ENCODE measurements around the gene HERC6. TPM values are rescaled to one million over a fixed set of nuclear protein-coding genes. Genes with fewer than 3 reads are reported as not detected.

Gene HERC6
- total and polyA plus RNA-seq, 2 of the 8 experiments (the other 6 are each of a cell fraction or from before 2014, with no cell fraction given) = 3.7 to 3.8 TPM

- WGBS, 2 experiments (ENCODE audit: extremely low coverage in 1 of 2, insufficient coverage in 1 of 2, insufficient read length in 1 of 2, insufficient replicate concordance in 2 of 2, low coverage in 1 of 2, low lambda C conversion rate in 2 of 2, missing lambda C conversion rate in 1 of 2) = 94% methylated on average over 3 of the region's 3 CpGs; no CpG with 5 or more reads in 1 of the 2 experiments
- peak; percentile 57 for FAIRE-seq
- Histone ChIP-seq H3K27me3 (replicated peaks in 1 of 4; ENCODE audit: control insufficient read depth in 3 of 4, extremely low read depth in 1 of 4, insufficient read depth in 3 of 4, low read length in 3 of 4) (no peaks in the 10 kb centered on the region), H3K23me2 (ENCODE audit: low read depth, low read length) (no peaks in the 10 kb centered on the region; the same call in 1 of the 2 replicates), H3K18ac (ENCODE audit: extremely low read depth, low read length) (peak overlapping the region; percentile 21; the same call in 1 of the 2 replicates), H3K79me1 (ENCODE audit: low read depth, low read length) (no peaks in the 10 kb centered on the region), H3K27ac (ENCODE audit: low read depth, low read length) (no peak overlapping the region), H2AK5ac (ENCODE audit: low read depth, low read length) (no peak overlapping the region), H2BK20ac (ENCODE audit: low read length) (no peak overlapping the region), H3K56ac (replicated peaks; ENCODE audit: insufficient read length, low read depth, low read length) (no peak overlapping the region), H3K9ac (replicated peaks in 1 of 4; ENCODE audit: extremely low read depth in 1 of 4, low read depth in 3 of 4, low read length in 3 of 4) (no peak overlapping the region), H2BK12ac (ENCODE audit: low read depth, low read length) (no peak overlapping the region), H2BK15ac (ENCODE audit: low read length) (no peak overlapping the region), H3K4me3 (ENCODE audit: extremely low read depth in 1 of 4, insufficient read depth in 2 of 4, low read depth in 3 of 4, low read length in 4 of 4) (no peak overlapping the region), H3K23ac (ENCODE audit: insufficient read length) (no peak overlapping the region), H3K4me1 (replicated peaks in 1 of 4; ENCODE audit: control insufficient read depth in 3 of 4, insufficient read depth in 4 of 4, low read length in 3 of 4) (peaks cover 0 to 9% (median 4%) of the 10 kb centered on the region in 4 experiments; a peak in 5 of 7 replicates), H4K20me1 (replicated peaks in 1 of 2; ENCODE audit: control insufficient read depth in 1 of 2, insufficient read depth in 2 of 2, low read length in 2 of 2) (no peaks in the 10 kb centered on the region), H2BK120ac (replicated peaks; ENCODE audit: low read depth, low read length) (no peak overlapping the region), H3K9me3 (ENCODE audit: insufficient read depth in 2 of 2, low read depth in 1 of 2, low read length in 1 of 2) (peaks cover 5 to 8% of the 10 kb centered on the region in 2 experiments; a peak in 3 of 4 replicates), H3K36me3 (ENCODE audit: control insufficient read depth in 2 of 4, insufficient read depth in 4 of 4, low read length in 3 of 4) (peaks cover 0 to 6% (median 4%) of the 10 kb centered on the region in 4 experiments; a peak in 2 of 8 replicates), H2BK5ac (ENCODE audit: low read depth, low read length) (no peak overlapping the region), H3K4me2 (ENCODE audit: insufficient read depth in 1 of 2, low read depth in 2 of 2, low read length in 2 of 2) (0 out of 4 replicates have a peak overlapping the region, but pooled peaks of 1 of the 2 experiments have one; percentile 6), H3K4ac (replicated peaks; ENCODE audit: insufficient read length, low read depth, low read length) (no peak overlapping the region), H4K5ac (ENCODE audit: insufficient read length, low read depth, low read length) (no peak overlapping the region), H3K14ac (ENCODE audit: insufficient read length) (no peak overlapping the region), H4K91ac (replicated peaks; ENCODE audit: insufficient read length, low read length) (peak overlapping the region; percentile 22), H3K79me2 (ENCODE audit: control insufficient read depth in 1 of 2, insufficient read depth in 2 of 2, low read length in 2 of 2) (no peaks in the 10 kb centered on the region), H4K8ac (ENCODE audit: extremely low read depth, insufficient read depth, low read length) (no peak overlapping the region), H2AFZ (ENCODE audit: low read length) (no peak overlapping the region)
- TF ChIP-seq RFX5 (IDR thresholded peaks at IDR 0.05; ENCODE audit: borderline replicate concordance, low read depth, low read length) (no peak), KDM1A (IDR thresholded peaks at IDR 0.05; ENCODE audit: borderline replicate concordance, low read length) (peak; percentile 83), HDAC2 (IDR thresholded peaks at IDR 0.05; ENCODE audit: borderline replicate concordance in 1 of 2, low read depth in 2 of 2, low read length in 2 of 2) (peak in 1 of 2 experiments; percentile 55; a peak in 1 of 4 replicates)
- DNase-seq (ENCODE audit: low read depth in 1 of 2, low spot score in 2 of 2) = peak in 1 of 2 experiments; percentile 51
- ChIA-PET CTCF (ENCODE audit: partially characterized antibody) (interaction anchor here (1.2 to 1.3 kb wide), 2 partner anchors 14 to 227 kb away, joined by 3 read pairs; no protein-coding TSS in a partner anchor), POLR2A (ENCODE audit: partially characterized antibody) (interaction anchor here (0.6 to 2.0 kb wide), 3 partner anchors 11 to 79 kb away, joined by 5 to 6 read pairs (median 5); partner anchors contain the start of gene HERC5)
These were observed 60.6 kb downstream of the HERC6 start for GRCh38 chr4:88439161-88439760.

Data from H1 (cell line).